Endothelial cell of umbilical vein (primary cell): ENCODE results near the gene ADAM23. TPM values are rescaled to one million over a fixed set of nuclear protein-coding genes. Genes with fewer than 3 reads are reported as not detected.

ENCODE experiments used
- BruUV-seq: library from RNA; stranded (reverse); fragments of 400-500 nt; replicated peaks from 2 replicates; lab custom pipeline; 2021; lab: Mats Ljungman, UMichigan
- CTCF ChIA-PET: fragments of 300-600, 350-600 bp; sonication (Branson Sonifier 250); formaldehyde crosslinking; loops from one replicate; lab custom pipeline; 2021; ENCODE audit warnings: antibody characterized with exemption, inconsistent platforms; lab: Charles Lee
- POLR2A ChIA-PET: fragments of 300-600, 350-600 bp; sonication (Branson Sonifier 250); formaldehyde crosslinking; loops from one replicate; lab custom pipeline; 2021; ENCODE audit warnings: antibody characterized with exemption, inconsistent platforms; lab: Charles Lee
- DNase-seq: peaks from one replicate; pipeline ENCODE4 v3.0.0-alpha.2; 2011; ENCODE audit warnings: low read depth, low spot score
- FAIRE-seq: peaks from 2 replicates; lab custom pipeline; 2011; peaks lifted over from hg19 to GRCh38; lab: Jason Lieb, UNC
- H2AFZ ChIP-seq: 2 replicates; pipeline ENCODE4 v1.6.0; 2012; ENCODE audit warnings: low read depth, low read length, control low read depth, inconsistent platforms
- H3K27ac ChIP-seq: 2 replicates; pipeline ENCODE4 v1.5.1; 2011; ENCODE audit warnings: low read depth, mild to moderate bottlenecking, control low read depth, low read length, moderate library complexity; ENCODE audit not compliant: insufficient read depth
- H3K27me3 ChIP-seq, 2 experiments: 2 replicates each; pipeline versions ENCODE4 v1.6.0 to v1.6.1; 2011; ENCODE audit warnings: low read length in 2 of 2, mixed read lengths in 1 of 2; ENCODE audit not compliant: control insufficient read depth in 2 of 2, insufficient read depth in 2 of 2
- H3K36me3 ChIP-seq, 2 experiments: 2 replicates in 1 of 2; 3 replicates in 1 of 2; pipeline ENCODE4 v1.5.1; 2011; ENCODE audit warnings: low read length in 2 of 2, mild to moderate bottlenecking in 1 of 2, moderate library complexity in 1 of 2; ENCODE audit not compliant: control insufficient read depth in 2 of 2, insufficient read depth in 2 of 2; ENCODE audit errors: extremely low read depth in 1 of 2
- H3K4me1 ChIP-seq: 3 replicates; pipeline ENCODE4 v1.5.1; 2011; ENCODE audit warnings: mild to moderate bottlenecking, low read length; ENCODE audit not compliant: control insufficient read depth, insufficient read depth; ENCODE audit errors: extremely low read depth
- H3K4me2 ChIP-seq: 2 replicates; pipeline ENCODE4 v1.6.1; 2011; ENCODE audit warnings: low read length, control low read depth, mixed read lengths; ENCODE audit not compliant: insufficient read depth
- H3K4me3 ChIP-seq, 3 experiments: fragments of 200-600 bp in 1 of 3; sonication (generic), shearing (Covaris generic) in 1 of 3; replicated peaks in 1 of 3; 2 replicates each; pipeline ENCODE4 v1.5.1; 2011 to 2016; ENCODE audit warnings: control low read depth in 3 of 3, low read length in 3 of 3, mild to moderate bottlenecking in 2 of 3, inconsistent platforms in 1 of 3, low read depth in 1 of 3, moderate library complexity in 1 of 3; ENCODE audit not compliant: insufficient read depth in 1 of 3
- H3K79me2 ChIP-seq: 2 replicates; pipeline ENCODE4 v1.6.0; 2012; ENCODE audit warnings: low read length, inconsistent platforms; ENCODE audit not compliant: control insufficient read depth, insufficient read depth
- H3K9ac ChIP-seq: replicated peaks from 2 replicates; pipeline ENCODE3; 2011; ENCODE audit warnings: low read length, control low read depth; ENCODE audit not compliant: insufficient read depth; ENCODE audit errors: extremely low read depth
- H3K9me1 ChIP-seq: replicated peaks from 3 replicates; pipeline ENCODE4 v1.6.0; 2011; ENCODE audit warnings: mild to moderate bottlenecking, low read length; ENCODE audit not compliant: control insufficient read depth, insufficient read depth; ENCODE audit errors: extremely low read depth
- H3K9me3 ChIP-seq: replicated peaks from 2 replicates; pipeline ENCODE4 v1.5.1; 2012; ENCODE audit warnings: low read length, inconsistent platforms; ENCODE audit not compliant: control insufficient read depth, insufficient read depth
- H4K20me1 ChIP-seq: replicated peaks from 2 replicates; pipeline ENCODE3; 2011; ENCODE audit warnings: mild to moderate bottlenecking, low read length; ENCODE audit not compliant: control insufficient read depth, insufficient read depth; ENCODE audit errors: extremely low read depth
- EZH2 ChIP-seq: IDR thresholded peaks from 2 replicates; pipeline ENCODE4 v1.6.1; 2012; ENCODE audit warnings: borderline replicate concordance, low read depth, mild to moderate bottlenecking, moderate library complexity, low read length, inconsistent platforms; ENCODE audit not compliant: severe bottlenecking
- GATA2 ChIP-seq: IDR thresholded peaks from 2 replicates; pipeline ENCODE4 v1.7.0; 2011; ENCODE audit warnings: low read depth, mild to moderate bottlenecking, moderate library complexity, mixed read lengths, low read length; ENCODE audit not compliant: insufficient read length, insufficient read depth
- MYC ChIP-seq: IDR thresholded peaks from one replicate; pipeline ENCODE4 v1.6.1; 2011; ENCODE audit warnings: mild to moderate bottlenecking, low read depth, low read length
- POLR2AphosphoS5 ChIP-seq: IDR thresholded peaks from 2 replicates; pipeline ENCODE4 v1.6.1; 2012; ENCODE audit warnings: low read depth, mild to moderate bottlenecking, control low read depth, low read length, moderate library complexity; ENCODE audit not compliant: insufficient read depth
- dilution Hi-C: fragments of 300-500 bp; cut with MboI; formaldehyde crosslinking; loops from one replicate; pipeline ENCODE4 v1.15.0; 2019; ENCODE audit warnings: low sequenced_read_pairs; ENCODE audit not compliant: extremely low pct_ligation_motif_present
- intact Hi-C: fragments of 100-400 bp; cut with micrococcal nuclease; formaldehyde crosslinking; loops from one replicate; pipeline ENCODE4 v1.10.0; 2022
- polyA plus RNA-seq, 4 experiments: library from polyadenylated mRNA; depleted of rRNA in 3 of 4; stranded (reverse) in 3 of 4; unstranded in 1 of 4; fragments of >200 nt; gene quantifications; 2 replicates each; pipeline versions ENCODE4 v1.2.1 to v1.2.3, GENCODE V29; 2011 to 2012; ENCODE audit warnings: missing spikeins in 1 of 4
- total RNA-seq: library from RNA; stranded (reverse); gene quantifications from 2 replicates; pipeline ENCODE4 v1.2.3, GENCODE V29; 2021
- TF ChIP-seq, protein P1 (sequence below), 2 donors: IDR thresholded peaks; 1 replicate in 1 of 2; 2 replicates in 1 of 2; pipeline ENCODE4 v1.5.1; 2011; ENCODE audit warnings: low read length in 2 of 2, mild to moderate bottlenecking in 2 of 2, moderate library complexity in 2 of 2, control low read depth in 1 of 2, inconsistent platforms in 1 of 2, low read depth in 1 of 2; ENCODE audit not compliant: insufficient read depth in 1 of 2; ENCODE audit errors: extremely low read depth in 1 of 2

The ADAM23 gene
- total and polyA plus RNA-seq, 2 donors (not counting 3 experiments of a cell fraction or from before 2014, with no cell fraction given), result 20.6 to 38.5 TPM

GRCh38 chr2:206502729-206503128 lies 59.4 kb downstream of the ADAM23 start:
- BruUV-seq, result no TSS peak
- dilution Hi-C loops, result no loop called here
- no peak for FAIRE-seq

GRCh38 chr2:206511283-206511682 lies 68.0 kb downstream of the ADAM23 start:
- ChIA-PET POLR2A (no interaction called here), CTCF (interaction anchor here (1.1 to 1.7 kb wide), 7 partner anchors 8 to 121 kb away, joined by 3 to 4 read pairs (median 3); no protein-coding TSS in a partner anchor)
- TF ChIP-seq, protein P1, sequence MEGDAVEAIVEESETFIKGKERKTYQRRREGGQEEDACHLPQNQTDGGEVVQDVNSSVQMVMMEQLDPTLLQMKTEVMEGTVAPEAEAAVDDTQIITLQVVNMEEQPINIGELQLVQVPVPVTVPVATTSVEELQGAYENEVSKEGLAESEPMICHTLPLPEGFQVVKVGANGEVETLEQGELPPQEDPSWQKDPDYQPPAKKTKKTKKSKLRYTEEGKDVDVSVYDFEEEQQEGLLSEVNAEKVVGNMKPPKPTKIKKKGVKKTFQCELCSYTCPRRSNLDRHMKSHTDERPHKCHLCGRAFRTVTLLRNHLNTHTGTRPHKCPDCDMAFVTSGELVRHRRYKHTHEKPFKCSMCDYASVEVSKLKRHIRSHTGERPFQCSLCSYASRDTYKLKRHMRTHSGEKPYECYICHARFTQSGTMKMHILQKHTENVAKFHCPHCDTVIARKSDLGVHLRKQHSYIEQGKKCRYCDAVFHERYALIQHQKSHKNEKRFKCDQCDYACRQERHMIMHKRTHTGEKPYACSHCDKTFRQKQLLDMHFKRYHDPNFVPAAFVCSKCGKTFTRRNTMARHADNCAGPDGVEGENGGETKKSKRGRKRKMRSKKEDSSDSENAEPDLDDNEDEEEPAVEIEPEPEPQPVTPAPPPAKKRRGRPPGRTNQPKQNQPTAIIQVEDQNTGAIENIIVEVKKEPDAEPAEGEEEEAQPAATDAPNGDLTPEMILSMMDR (IDR thresholded peaks at IDR 0.05; ENCODE audit: extremely low read depth in 1 of 2, insufficient read depth in 1 of 2, low read depth in 1 of 2, low read length in 2 of 2), result no peak
- no peak for TF ChIP-seq MYC
- TF ChIP-seq EZH2, result no peak
- no peak for TF ChIP-seq POLR2AphosphoS5
- TF ChIP-seq GATA2, result no peak
- H3K36me3 ChIP-seq, result no peaks in the 10 kb centered on the region
- H3K79me2 ChIP-seq, result no peaks in the 10 kb centered on the region
- DNase-seq, result no peak
- no peaks in the 10 kb centered on the region for H4K20me1 ChIP-seq
- H3K4me3 ChIP-seq, result no peak overlapping the region
- intact Hi-C loops (no loop called here), dilution Hi-C loops (no loop called here)
- no TSS peak for BruUV-seq
- no peaks in the 10 kb centered on the region for H3K4me1 ChIP-seq
- H3K4me2 ChIP-seq, result no peak overlapping the region
- no peaks in the 10 kb centered on the region for H3K27me3 ChIP-seq
- no peaks in the 10 kb centered on the region for H3K9me1 ChIP-seq
- no peaks in the 10 kb centered on the region for H3K9me3 ChIP-seq
- no peak for FAIRE-seq
- no peak overlapping the region for H3K9ac ChIP-seq
- H2AFZ ChIP-seq, result no peak overlapping the region
- H3K27ac ChIP-seq, result no peak overlapping the region

More at GRCh38 chr2:206502729-206503128, 59.4 kb downstream of the ADAM23 start:
- no peaks in the 10 kb centered on the region for H4K20me1 ChIP-seq
- no peak overlapping the region for H3K4me3 ChIP-seq
- no peak overlapping the region for H3K9ac ChIP-seq
- DNase-seq, result no peak
- H3K4me2 ChIP-seq, result no peak overlapping the region
- intact Hi-C loops, result no loop called here
- no peaks in the 10 kb centered on the region for H3K79me2 ChIP-seq
- H3K9me1 ChIP-seq, result no peaks in the 10 kb centered on the region
- no peaks in the 10 kb centered on the region for H3K36me3 ChIP-seq
- H3K9me3 ChIP-seq, result no peaks in the 10 kb centered on the region
- TF ChIP-seq MYC, result no peak
- no peak for TF ChIP-seq EZH2
- no peaks in the 10 kb centered on the region for H3K4me1 ChIP-seq
- no peak overlapping the region for H3K27ac ChIP-seq
- H2AFZ ChIP-seq, result no peak overlapping the region
- no peaks in the 10 kb centered on the region for H3K27me3 ChIP-seq
- POLR2A ChIA-PET, result no interaction called here
- CTCF ChIA-PET, result interaction anchor here (0.7 to 1.2 kb wide), 2 partner anchors 8 to 9 kb away, joined by 4 read pairs; no protein-coding TSS in a partner anchor
